NB4 (cell line): ENCODE results near the gene PLEKHG4.

Experiments
- DNase-seq: peaks from one replicate; pipeline ENCODE4 v3.0.0; 2010; ENCODE audit warnings: low read depth
- H3K4me3 ChIP-seq: one replicate; pipeline ENCODE4 v1.5.1; 2011; ENCODE audit warnings: mild to moderate bottlenecking, low read depth, low read length, moderate library complexity
- CTCF ChIP-seq: IDR thresholded peaks from one replicate; pipeline ENCODE4 v1.5.1; 2012; ENCODE audit warnings: low read depth, low read length
- MAX ChIP-seq: IDR thresholded peaks from 2 replicates; pipeline ENCODE4 v1.6.1; 2011; ENCODE audit warnings: low read depth, low read length
- MYC ChIP-seq: IDR thresholded peaks from 2 replicates; pipeline ENCODE4 v1.6.1; 2011; ENCODE audit warnings: low read depth, low read length
- POLR2A ChIP-seq: IDR thresholded peaks from 2 replicates; pipeline ENCODE4 v1.6.1; 2011; ENCODE audit warnings: mild to moderate bottlenecking; ENCODE audit not compliant: insufficient read length; ENCODE audit errors: extremely low read depth

PLEKHG4 gene

GRCh38 chr16:67240506-67240905 is 38.8 kb upstream of the PLEKHG4 start:
- DNase-seq, result no peak
- TF ChIP-seq CTCF (no peak), MAX (no peak), POLR2A (no peak), MYC (no peak)
- no peak overlapping the region for H3K4me3 ChIP-seq

GRCh38 chr16:67241008-67241900 is 38.1 kb upstream of the PLEKHG4 start:
- TF ChIP-seq CTCF (no peak), MAX (no peak), POLR2A (no peak), MYC (no peak)
- H3K4me3 ChIP-seq, result no peak overlapping the region
- DNase-seq, result no peak

- H3K4me3 ChIP-seq, result no peak overlapping the region
- TF ChIP-seq CTCF (no peak), MYC (no peak), MAX (no peak), POLR2A (no peak)
- DNase-seq, result no peak
Observed at GRCh38 chr16:67242138-67242730, 37.1 kb upstream of the PLEKHG4 start.

- DNase-seq, result no peak
- TF ChIP-seq MYC (no peak), POLR2A (no peak), MAX (no peak), CTCF (no peak)
- H3K4me3 ChIP-seq, result peak overlapping the region; percentile 44
Observed at GRCh38 chr16:67243481-67243880, 35.9 kb upstream of the PLEKHG4 start.

- H3K4me3 ChIP-seq, result peak overlapping the region; percentile 86
- peak; percentile 98 for DNase-seq
- no peak for TF ChIP-seq POLR2A
- TF ChIP-seq MYC, result no peak
- TF ChIP-seq CTCF, result no peak
- peak; percentile 21; the same call in 1 of the 2 replicates for TF ChIP-seq MAX
Observed at GRCh38 chr16:67244387-67245185, 34.7 kb upstream of the PLEKHG4 start.
